ENCODE data around the gene ARHGAP4.

GRCh38 chrX:153908219-153908860 is 17.7 kb downstream of the ARHGAP4 start:
- TF ChIP-seq CTCF (IDR thresholded peaks at IDR 0.05; ENCODE audit: low read length) (no peak), EZH2 (IDR thresholded peaks at IDR 0.05; ENCODE audit: borderline replicate concordance, low read length) (no peak)
